Pericardium fibroblast (primary cell): Measurements from ENCODE around the gene TSPYL4. TPM values are rescaled to one million over a fixed set of nuclear protein-coding genes. Genes with fewer than 3 reads are reported as not detected.

Experiments
- total RNA-seq: library from RNA; depleted of rRNA; stranded (reverse); fragments of >200 nt; gene quantifications from 2 replicates; pipeline ENCODE4 v1.2.3, GENCODE V29; 2015

TSPYL4 gene
- 5.4 and 14.6 TPM in 2 replicates for total RNA-seq

GRCh38 chr6:116253505-116254296 is at the start of gene TSPYL4:
Gene TSPYL4 (minus strand): TSS chr6:116254075. CDS start chr6:116254008, 67 bp downstream.

GRCh38 chr6:116279232-116280160 is 25.6 kb upstream of the TSPYL4 start, which contains the start of gene TSPYL1:
Gene TSPYL1 (minus strand): TSS chr6:116279930. CDS start chr6:116279830, 100 bp downstream.

Other genes with a start within 250 kb of the TSPYL4 start
- gene FRK, start 193.2 kb downstream of the TSPYL4 start, total RNA-seq: 0.26 and 1.2 TPM in 2 replicates
- gene NT5DC1, start 153.2 kb downstream of the TSPYL4 start, total RNA-seq: 4.5 and 8.1 TPM in 2 replicates
- under 0.01 TPM in 1 of 2 replicates, not detected in the other for gene COL10A1, start 127.9 kb downstream of the TSPYL4 start, total RNA-seq
- gene TSPYL1, start 25.9 kb upstream of the TSPYL4 start, total RNA-seq: 45.6 and 48.0 TPM in 2 replicates
- gene DSE, start 116.9 kb upstream of the TSPYL4 start, total RNA-seq: 36.8 and 44.2 TPM in 2 replicates
- 0.68 and 1.8 TPM in 2 replicates for gene CALHM6, start 207.3 kb upstream of the TSPYL4 start, total RNA-seq